Renal pelvis (tissue), 4 donors: ENCODE measurements around the gene KPNA4. TPM values are rescaled to one million over a fixed set of nuclear protein-coding genes. Genes with fewer than 3 reads are reported as not detected.
"Not testable (repeated sequence)": the region's sequence is repeated elsewhere in the genome, so short reads cannot be mapped to it uniquely, and the experiment has no call there.

Experiments
- DNase-seq: peaks from one replicate; pipeline ENCODE4 v3.0.0-alpha.2; 2013
- polyA plus RNA-seq, 3 donors: library from polyadenylated mRNA; unstranded; fragments of 120-200 nt; gene quantifications; one replicate each; pipeline ENCODE4 v1.2.1, GENCODE V29; 2013; ENCODE audit not compliant: insufficient read length in 3 of 3

The KPNA4 gene
- polyA plus RNA-seq, 3 donors: 67.8 to 68.7 (median 68.7) TPM

- DNase-seq: no peak
Observed at GRCh38 chr3:160577093-160577492, 11.7 kb upstream of the KPNA4 start.

DNA sequence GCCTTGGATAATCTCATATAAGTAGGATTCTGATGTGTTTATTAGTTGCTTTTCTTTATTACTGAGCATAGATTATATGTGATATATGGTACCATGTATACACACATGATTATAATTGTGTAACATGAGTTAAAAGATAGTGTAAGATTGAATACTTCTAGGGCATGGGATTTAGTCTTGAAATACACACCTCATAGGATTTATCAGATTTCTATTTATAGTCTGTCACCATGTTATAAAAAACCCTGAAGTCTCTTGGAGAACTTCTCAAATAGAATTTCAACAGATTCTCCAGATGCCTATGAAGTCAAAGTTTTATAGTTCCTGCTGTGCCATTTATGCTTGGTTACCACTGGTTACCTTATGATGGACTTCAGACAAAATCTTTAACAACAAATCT, 11.2 kb upstream of the KPNA4 start:
- no peak for DNase-seq

GRCh38 chr3:160575589-160575988, 10.2 kb upstream of the KPNA4 start:
- no peak for DNase-seq

GRCh38 chr3:160574636-160575035, 9.3 kb upstream of the KPNA4 start:
- no peak for DNase-seq

GRCh38 chr3:160573955-160574525, 8.7 kb upstream of the KPNA4 start:
- DNase-seq: not testable (repeated sequence)

GRCh38 chr3:160569894-160570652, 4.7 kb upstream of the KPNA4 start:
- DNase-seq: no peak

GRCh38 chr3:160568989-160569388, 3.6 kb upstream of the KPNA4 start:
- no peak for DNase-seq

DNA sequence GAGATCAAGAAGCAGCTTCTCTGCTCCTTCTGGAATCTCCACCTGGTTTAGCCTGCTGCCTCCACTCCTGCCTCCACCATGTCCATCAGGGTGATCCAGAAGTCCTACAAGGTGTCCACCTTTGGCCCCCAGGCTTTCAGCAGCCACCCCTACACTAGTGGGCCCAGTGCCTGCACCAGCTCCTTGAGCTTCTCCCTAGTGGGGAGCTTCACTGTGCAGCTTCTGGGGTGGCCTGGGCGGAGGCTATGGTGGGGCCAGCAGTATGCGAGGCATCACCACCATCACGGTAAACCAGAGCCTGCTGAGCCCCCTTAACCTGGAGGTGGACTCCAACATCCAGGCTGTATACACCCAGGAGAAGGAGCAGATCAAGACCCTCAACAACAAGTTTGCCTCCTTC, 2.4 kb upstream of the KPNA4 start:
- no peak for DNase-seq

GRCh38 chr3:160566499-160566898, 1.1 kb upstream of the KPNA4 start:
- no peak for DNase-seq

DNA sequence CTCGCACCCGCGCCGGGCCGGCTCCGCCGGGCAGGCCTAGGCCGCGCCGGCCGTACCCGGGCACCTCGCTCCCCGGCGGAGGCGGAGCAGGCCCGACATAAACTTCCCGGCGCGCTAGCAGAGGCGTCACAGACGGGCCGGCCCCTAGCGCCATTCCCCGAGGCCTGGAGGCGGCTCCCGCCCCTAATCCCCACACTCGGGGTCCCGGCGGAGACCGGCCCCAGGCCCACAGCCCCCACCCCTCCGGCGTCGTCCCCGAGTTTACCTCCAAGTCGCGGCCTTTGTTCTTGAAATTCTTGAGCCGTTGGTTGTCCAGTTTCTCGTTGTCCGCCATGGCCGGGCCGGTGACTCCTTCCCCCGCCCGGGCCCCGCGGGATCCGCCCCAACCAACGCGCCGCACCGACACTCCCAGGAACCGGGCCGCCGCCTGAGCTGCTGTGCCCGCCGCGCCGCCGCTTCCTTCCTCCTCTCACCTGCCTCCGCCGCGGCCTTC, 376 bp downstream of the KPNA4 start:
- peak; percentile 48 for DNase-seq

- DNase-seq: no peak
Observed at GRCh38 chr3:160564258-160564911, 986 bp downstream of the KPNA4 start.

DNA sequence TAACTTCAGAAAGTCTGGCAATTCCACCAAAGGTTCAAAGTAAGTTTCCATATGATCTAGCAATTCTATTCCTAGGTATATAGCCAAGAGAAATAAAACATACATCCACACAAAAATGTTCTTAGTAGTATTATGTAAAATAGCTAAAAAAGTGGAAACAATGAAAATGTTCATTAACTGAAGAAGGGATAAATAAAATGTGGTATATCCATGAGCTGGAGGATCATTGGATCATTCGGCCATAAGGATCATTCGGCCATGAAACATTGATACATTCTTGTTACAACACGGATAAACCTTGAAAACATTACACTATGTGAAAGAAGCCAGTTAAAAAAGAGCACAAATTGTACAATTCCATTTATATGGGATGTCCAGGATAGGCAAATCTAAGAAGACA, 2.4 kb downstream of the KPNA4 start:
- no peak for DNase-seq

DNA sequence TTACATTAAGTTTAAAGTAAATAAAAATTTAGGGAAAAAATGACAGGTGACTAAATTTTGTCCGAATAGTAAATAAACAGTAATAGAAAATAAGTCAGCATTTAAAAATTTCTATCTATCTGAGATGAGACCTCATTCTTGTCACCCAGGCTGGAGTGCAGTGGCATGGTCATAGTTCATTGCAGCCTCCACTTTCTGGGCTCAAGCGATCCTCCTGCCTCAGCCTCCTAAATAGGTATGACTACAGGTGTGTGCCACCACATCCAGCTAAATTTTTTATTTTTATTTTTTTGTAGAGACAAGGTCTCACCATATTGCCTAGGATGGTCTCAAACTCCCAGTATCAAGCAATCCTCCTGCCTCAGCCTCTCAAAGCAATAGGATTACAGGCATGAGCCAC, 7.8 kb downstream of the KPNA4 start:
- no peak for DNase-seq

- DNase-seq: no peak
Observed at GRCh38 chr3:160556141-160556540, 9.2 kb downstream of the KPNA4 start.

GRCh38 chr3:160554980-160555379, 10.4 kb downstream of the KPNA4 start:
- no peak for DNase-seq

DNA sequence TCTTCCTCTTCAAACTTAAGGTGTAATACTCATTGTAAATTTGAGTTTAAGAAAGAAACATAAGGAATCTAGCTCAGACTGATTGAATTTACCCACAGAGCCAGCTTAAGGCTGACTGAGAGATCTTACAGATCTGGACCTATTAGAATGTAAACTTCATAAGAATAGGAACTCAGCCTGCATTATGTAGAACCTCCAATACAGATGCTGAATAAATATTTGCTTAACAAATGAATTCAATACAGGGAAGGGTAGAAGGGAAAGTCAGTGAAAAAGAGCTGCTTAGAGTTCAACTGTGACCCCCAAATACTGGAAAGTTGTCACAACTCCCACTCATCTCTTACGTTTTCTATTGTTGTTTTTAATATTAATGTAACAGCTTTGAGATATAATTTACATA, 11.5 kb downstream of the KPNA4 start:
- DNase-seq: no peak

DNA sequence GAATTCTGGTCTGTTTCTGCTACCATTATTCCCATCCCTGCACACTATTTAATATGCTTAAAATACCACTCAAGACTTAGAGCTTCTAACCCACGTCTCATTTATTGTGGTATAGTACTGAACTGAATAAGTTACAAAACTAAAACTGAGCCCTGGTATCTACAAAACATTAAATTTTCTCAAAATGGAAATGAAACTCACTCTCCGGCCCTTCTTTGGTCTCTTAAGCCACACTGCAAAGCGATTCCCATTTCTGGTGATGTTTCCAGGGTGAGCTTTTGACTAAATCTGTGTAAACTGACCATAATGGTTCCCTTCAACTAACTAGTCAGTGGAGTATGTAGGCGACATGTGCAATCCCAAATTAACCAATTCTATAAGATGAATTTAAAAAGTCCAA, 18.6 kb downstream of the KPNA4 start:
- DNase-seq: no peak

- no peak for DNase-seq
Observed at GRCh38 chr3:160545504-160545871, 19.9 kb downstream of the KPNA4 start.

- no peak for DNase-seq
Observed at GRCh38 chr3:160544844-160545503, 20.4 kb downstream of the KPNA4 start.

GRCh38 chr3:160540551-160540950, 24.8 kb downstream of the KPNA4 start:
- no peak for DNase-seq

DNA sequence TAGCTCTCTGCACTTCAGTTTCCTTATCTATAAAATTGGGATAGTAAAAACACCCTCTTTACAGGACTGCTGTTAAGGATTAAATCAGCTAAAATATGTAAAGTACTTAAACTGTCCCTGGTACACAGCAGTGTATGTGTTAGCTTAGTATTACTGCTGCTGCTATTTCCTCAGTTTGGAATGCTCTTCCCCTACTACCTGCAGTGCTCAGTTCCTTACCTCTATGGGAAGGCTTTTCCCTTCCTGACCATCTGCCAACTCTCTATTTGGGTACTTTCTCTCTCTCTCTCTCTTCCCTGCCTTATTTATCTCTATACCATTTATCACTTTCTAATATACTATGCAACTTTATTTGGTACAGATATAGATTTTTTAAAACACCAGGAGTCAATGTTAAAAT, 26.5 kb downstream of the KPNA4 start:
- no peak for DNase-seq

- DNase-seq: no peak
Observed at GRCh38 chr3:160537729-160538128, 27.6 kb downstream of the KPNA4 start.

GRCh38 chr3:160532371-160532770, 33.0 kb downstream of the KPNA4 start:
- no peak for DNase-seq
